HG03457 (cell line): ENCODE results near the gene AGPAT3.

Experiments used
- ATAC-seq: cut with Tn5 transposase; IDR thresholded peaks from one replicate; pipeline ENCODE4 v1.9.1; 2021; ENCODE audit warnings: moderate number of reproducible peaks; ENCODE audit not compliant: unreplicated experiment

The AGPAT3 gene

DNA sequence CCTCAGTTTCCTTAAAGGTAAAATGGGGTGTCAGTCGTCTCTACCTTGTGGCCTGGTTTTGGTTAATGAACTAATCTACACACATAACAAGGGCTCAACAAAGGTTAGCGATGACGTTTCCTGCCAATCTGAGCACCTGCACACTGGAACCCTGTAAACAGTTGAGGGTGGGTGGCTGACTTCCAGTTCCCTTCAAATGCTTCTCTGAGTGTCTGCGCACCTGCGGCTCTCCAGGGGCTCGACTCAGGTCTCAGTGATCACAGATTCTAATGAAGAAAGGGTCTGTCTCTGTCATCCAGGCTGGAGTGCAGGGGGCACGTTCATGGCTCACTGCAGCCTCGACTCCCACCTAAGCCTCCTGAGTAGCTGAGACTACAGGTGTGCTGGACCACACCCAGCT, 3.3 kb upstream of the AGPAT3 start:
- no peak for ATAC-seq

GRCh38 chr21:43864313-43864961, 586 bp upstream of the AGPAT3 start:
- ATAC-seq = no peak

GRCh38 chr21:43865540-43866259, 677 bp downstream of the AGPAT3 start:
- no peak for ATAC-seq

GRCh38 chr21:43866260-43866629, 1.2 kb downstream of the AGPAT3 start:
- no peak for ATAC-seq

DNA sequence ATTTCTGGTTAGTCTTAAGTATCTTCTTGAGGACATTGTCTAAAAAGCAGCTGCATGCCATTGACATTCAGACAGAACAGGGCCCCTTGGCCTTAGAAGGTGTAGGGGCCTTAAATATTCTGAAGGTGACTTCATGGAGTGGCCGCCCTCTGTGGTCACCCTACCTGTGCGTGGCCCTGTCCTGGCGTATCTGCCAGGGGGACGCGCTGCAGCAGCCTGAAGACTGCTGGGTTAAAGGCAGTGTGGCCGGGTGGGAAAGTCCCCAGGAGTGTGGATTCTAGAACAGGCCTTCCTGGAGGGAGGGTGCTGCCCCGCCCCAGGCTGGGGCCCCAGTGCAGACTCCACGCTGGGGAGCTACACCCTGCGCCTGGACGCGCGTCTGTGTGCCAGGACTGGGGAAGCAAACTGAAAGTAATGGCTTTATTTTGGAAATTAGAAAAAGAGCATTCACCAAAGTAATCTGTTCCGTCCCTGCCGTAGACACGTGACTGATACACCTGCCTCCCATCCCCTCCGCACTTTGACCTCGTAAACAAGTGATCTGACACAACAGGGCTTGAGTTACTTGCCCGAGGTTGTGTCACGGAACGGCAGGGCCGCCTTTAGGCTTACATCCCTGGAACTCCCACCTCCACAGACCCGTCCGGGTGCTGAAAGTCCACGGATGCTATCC, 1.8 kb downstream of the AGPAT3 start:
- ATAC-seq = no peak

- no peak for ATAC-seq
These were observed 2.3 kb downstream of the AGPAT3 start for GRCh38 chr21:43867332-43867703.

DNA sequence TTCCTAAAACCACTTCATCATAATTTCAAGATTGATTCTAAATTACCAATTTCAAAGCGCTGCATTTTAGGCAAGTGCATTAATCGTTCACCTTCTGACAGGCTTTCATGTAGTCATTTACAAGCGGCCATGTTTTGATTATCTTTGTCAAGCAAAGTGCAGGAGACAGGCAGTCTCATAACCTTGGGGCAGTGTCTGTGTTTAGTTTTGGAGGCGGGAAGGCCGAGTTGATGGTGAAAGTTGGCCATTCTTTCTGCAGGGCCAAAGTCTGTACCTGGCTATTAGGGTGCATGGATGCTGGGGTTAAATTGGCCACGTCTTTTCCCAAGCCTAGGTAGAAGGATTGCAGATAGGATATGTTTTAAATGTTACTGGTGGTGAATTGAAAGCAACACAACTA, 2.9 kb downstream of the AGPAT3 start:
- no peak for ATAC-seq

GRCh38 chr21:43868461-43868860, 3.4 kb downstream of the AGPAT3 start:
- ATAC-seq = no peak

GRCh38 chr21:43869486-43870325, 4.7 kb downstream of the AGPAT3 start:
- no peak for ATAC-seq

DNA sequence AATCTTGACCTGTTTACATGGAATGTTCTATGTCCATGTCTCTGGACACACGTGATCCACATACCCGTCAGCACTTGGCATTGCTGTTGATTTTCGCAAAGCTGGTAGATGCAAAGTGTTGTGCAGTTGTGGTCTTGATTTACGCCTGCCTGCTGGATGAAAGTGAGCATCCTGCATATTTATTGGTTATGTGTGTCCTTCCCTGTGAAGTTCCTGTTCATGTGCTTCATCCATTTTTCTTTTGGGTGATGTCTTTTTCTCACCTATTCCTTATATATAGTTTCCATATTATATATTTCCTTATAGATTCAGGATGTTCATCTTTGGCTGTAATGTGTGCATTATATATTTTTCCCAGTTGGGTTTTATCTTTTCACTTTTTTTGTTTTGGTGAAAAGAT, 6.5 kb downstream of the AGPAT3 start:
- ATAC-seq = no peak

- ATAC-seq = no peak
These were observed 7.6 kb downstream of the AGPAT3 start for GRCh38 chr21:43872531-43873197.

GRCh38 chr21:43873673-43874072, 8.7 kb downstream of the AGPAT3 start:
- no peak for ATAC-seq

DNA sequence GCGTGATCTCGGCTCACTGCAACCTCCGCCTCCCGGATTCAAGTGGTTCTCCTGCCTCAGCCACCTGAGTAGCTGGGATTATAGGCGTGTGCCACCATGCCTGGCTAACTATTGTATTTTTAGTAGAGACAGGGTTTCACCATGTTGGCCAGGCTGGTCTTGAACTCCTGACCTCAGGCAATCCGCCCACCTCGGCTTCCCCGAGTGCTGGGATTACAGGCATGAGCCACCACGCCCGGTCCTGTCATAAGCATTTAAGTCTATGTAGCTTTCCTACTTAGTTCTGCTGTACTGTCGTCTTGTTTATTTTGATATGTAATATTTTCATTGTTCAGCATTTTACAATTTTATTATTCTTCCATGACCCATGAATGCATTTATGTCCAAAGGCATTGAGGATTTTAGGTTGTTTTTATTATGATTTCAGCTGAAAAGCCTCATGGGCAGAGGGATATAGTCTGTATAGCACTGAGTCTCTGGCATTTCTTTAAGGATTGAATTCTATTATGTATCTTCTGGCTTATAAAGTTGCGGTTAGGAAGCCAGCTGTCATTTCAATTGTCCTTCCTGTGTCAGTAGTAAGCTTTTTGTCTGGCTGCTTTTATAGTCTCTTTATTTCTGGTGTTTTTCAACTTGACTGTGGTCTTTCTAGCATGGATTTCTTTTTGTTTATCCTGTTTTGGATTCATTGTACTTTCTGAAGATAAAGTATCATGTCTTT, 9.2 kb downstream of the AGPAT3 start:
- ATAC-seq = no peak

DNA sequence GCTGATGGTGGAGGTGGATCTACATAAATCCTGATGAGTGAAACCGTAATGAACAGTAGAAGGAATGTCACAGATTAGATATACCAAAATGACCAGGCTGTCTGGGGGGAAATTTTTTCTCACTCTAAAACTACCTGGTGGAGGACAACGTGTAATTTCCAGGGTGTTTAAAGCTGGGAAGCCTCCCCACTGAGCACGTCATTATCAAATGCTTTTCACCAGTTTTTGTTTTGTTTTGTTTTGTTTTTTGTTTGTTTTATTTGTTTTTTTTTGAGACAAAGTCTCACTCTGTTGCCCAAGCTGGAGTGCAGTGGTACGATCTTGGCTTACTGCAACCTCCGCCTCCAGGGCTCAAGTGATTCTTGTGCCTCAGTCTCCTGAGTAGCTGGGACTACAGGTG, 11.6 kb downstream of the AGPAT3 start:
- ATAC-seq = no peak

DNA sequence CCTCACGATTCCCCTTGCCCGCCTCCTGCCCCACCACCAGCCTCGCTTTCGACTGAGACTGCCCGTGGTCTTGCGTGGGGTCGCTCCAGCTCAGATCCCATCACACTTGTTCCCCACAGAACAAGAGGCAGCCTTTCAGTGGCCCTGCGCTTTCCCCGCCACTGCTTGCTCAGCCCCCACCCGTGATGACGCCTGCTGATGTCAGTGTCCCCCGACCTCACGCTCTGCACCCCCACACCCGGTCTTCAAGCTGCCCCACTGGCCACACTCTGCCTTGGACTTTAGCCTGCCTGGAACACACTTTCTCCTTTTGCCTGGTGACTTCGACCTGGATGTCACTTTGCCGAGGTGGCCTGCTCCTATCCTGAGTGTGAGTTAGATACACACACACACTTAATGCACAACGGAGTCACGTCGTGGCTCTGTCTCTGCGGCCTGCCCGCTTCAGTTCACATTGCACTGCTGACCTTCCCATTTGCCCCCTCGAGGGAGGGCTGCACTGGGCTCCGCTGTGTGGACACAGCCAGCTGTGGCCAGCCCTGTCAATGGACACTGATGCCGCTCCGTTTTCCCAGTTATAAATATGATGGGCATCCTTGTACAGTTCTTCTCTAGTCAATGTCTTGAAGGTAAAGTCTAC, 13.0 kb downstream of the AGPAT3 start:
- ATAC-seq = no peak

DNA sequence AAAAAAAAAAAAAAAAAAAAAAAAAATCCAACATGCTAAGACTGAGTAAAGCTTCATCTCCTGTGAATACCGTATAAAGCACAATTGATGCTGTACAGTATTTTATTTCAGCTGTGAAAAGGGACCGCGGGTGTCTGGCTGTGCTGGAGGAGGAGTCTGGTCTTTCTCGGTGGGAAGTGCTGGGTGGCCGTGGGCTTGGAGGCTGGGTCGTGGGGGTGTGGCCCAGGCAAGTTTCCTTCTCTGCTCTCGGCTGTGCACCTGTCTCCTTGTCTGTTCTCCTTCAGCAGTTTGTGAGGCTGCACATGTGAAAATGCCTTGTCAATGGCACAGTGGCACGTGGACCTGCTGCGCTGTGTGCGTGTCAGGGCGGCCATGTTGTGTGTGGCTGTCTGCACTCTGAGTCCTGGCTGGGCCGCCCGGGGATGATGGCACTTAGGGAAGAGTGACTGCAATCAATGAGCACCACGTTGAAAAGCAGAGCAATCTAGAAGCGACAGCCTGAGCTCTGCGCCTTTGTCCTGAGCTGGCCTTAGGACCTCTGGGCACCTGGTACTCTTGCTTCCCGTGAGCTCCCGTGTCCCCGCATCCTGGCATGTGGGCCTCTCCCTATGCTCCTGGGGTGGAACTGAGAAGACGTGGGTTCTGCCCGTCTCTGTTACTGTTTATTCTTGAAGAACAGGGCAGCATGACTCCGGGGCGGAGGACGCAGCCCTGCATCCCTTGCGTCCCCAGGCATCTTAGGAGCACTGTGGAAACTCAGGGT, 14.5 kb downstream of the AGPAT3 start:
- no peak for ATAC-seq

DNA sequence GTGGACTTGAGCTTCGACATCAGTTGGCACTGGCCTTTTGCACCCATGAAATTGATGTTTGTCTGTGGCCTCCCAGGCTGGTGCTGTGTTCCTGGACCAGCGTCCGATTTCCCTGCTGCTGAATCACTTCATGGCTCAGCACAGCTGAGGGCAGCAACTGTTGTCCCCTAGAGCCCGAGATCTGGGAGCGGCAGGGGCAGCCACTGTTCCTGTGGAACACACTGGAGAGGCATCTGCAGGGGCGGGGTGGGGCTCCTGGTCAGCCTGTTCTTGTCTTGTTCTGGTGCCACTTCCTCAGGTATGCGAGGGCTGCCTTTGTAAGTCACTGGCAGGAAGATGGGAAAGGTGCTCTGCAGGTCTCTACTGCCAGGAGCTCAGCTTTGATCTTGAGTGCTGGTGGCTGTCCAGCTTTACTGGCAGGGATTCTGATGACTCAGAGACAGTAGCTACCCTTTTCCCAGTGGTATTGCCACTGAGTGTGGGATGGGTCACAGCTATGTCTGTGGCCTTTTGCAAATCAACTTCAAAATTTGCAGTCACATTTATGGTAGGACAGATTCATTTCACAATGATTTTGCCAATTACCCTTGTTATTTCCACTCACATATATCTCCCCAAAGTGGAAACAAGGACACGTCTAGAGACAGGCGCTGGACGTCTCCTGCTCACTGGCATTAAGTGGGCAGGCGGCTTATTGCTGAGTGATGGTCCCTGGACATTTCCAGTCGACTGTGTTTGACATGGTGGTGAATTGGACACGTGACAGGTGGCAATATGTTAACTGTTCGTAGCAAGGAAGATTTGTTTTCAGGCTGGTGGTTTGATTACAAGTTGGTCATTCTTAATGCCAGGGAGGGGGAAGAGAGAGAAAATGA, 15.3 kb downstream of the AGPAT3 start:
- ATAC-seq = no peak

- no peak for ATAC-seq
These were observed 16.3 kb downstream of the AGPAT3 start for GRCh38 chr21:43881283-43881682.
